HG03175 (cell line): ENCODE results near the gene MTFR1L.

Source experiments
- ATAC-seq: cut with Tn5 transposase; IDR thresholded peaks from one replicate; pipeline ENCODE4 v1.9.1; 2021; ENCODE audit warnings: mild to moderate bottlenecking, moderate library complexity; ENCODE audit not compliant: unreplicated experiment

The MTFR1L gene

DNA sequence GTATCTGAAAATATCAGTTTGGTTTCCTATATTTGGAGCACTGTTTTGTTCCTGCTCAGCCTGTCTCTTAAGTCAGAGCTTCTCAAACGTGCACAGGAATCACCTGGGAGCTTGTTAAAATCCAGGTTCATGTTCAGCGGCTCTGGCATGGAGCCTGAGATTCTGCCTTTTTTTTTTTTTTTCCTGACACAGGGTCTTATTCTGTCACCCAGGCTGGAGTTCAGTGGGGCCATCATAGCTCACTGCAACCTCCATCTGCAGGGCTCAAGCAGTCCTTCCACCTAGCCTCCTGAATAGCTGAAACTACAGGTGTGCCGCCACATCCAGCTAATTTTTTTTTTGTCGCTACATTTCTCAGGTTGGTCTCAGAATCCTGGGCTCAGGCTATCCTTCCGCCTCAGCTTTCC, 32.0 kb upstream of the MTFR1L start:
- no peak for ATAC-seq

- ATAC-seq, result no peak
Measured at GRCh38 chr1:25790472-25790871, 29.3 kb upstream of the MTFR1L start.

DNA sequence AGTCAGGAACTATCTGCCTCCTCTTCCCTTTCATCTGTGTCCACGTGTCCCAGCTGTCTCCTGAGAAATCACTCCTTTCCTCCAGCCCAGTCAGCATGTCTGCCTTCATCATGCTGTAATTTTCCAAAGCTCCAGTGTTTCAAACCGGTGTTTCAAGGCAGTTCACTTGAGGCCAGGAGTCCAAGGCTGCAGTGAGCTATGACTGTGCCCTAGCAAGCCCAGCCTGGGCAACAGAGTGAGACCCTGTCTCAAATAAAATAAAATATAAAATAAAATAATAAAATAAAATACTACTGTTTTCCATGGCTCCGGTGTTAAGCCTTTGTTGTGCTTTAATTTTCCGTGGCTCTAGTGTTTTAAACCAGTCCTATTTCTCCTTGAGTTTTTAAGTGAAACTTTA, 27.6 kb upstream of the MTFR1L start:
- no peak for ATAC-seq

GRCh38 chr1:25793585-25794170, 26.1 kb upstream of the MTFR1L start:
- no peak for ATAC-seq

- ATAC-seq, result no peak
Measured at GRCh38 chr1:25794325-25794724, 25.4 kb upstream of the MTFR1L start.

DNA sequence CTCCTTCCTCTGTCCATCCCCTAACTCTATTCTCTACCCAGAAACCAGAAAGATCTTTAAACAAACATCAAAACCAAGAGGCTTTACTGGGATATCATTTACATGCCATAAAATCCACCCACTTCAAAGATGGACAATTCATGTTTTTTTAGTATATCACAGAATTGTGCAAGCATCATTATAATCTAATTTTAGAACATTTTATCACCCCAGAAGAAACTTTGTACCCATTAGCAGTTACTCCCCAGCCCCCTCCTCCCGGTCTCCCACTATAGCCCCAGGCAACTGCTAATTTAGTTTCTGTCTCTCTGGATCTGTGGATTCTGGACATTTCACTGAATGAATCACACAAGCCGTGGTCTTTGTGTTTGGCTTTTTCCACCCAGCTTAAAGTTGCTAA, 24.5 kb upstream of the MTFR1L start:
- ATAC-seq, result no peak

DNA sequence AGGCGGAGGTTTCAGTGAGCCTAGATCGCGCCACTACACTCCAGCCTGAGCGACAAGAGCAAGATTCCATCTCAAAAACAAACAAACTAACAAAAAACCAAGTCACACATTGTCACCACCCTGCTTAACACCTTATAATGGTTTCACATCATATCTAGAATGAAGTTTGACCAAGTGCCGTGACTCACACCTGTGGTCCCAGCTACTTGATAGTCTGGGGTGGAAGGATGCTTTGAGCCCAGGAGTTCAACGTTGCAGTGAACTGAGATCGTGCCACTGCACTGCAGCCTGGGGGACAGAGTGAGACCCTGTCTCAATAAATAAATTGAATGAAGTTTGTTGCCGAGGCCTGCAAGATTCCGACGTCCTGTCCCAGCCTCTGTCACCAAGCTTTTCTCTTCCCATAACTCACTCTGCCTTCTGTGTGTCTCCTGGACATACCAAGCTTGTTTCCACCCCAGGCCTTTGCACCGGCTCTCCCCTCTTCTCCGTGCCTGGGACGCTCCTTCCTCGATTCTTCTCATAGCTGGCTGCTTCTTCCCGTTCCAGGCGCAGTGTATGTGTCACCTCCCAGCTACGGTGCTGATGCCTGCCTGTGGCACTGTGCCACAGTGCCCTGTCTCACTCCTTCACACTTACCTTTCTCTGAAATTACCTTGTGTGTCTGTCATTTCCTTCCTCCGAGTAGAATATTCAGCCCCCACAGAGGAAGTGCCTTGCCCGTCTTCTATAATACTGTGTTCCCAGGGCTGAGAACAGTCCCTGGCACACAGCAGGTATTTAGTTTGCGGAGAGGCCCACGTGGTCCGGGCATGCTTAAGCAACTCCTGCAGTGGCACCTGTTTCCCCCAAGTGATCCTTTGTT, 23.6 kb upstream of the MTFR1L start:
- no peak for ATAC-seq

GRCh38 chr1:25796811-25797458, 22.8 kb upstream of the MTFR1L start:
- no peak for ATAC-seq

DNA sequence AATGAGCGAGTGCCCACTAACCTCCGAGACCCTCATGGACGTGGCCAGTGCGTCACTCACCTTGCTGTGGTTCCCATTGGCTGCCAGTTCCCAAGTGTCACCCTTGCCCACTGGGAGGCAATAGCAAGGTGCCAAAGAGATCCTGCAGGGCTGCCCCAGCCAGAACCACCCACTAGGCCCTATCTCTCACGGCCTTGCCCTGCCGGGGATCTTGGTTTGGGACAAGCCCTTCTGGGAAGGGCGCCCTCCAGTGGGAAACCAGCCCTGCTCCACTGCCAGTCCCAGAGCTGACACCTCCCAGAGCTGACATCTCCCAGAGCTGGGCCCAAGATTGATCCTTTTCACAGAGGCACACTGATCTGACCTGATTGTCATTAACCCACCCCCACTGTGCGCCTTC, 21.8 kb upstream of the MTFR1L start:
- ATAC-seq, result no peak

GRCh38 chr1:25798666-25799351, 20.9 kb upstream of the MTFR1L start:
- no peak for ATAC-seq

DNA sequence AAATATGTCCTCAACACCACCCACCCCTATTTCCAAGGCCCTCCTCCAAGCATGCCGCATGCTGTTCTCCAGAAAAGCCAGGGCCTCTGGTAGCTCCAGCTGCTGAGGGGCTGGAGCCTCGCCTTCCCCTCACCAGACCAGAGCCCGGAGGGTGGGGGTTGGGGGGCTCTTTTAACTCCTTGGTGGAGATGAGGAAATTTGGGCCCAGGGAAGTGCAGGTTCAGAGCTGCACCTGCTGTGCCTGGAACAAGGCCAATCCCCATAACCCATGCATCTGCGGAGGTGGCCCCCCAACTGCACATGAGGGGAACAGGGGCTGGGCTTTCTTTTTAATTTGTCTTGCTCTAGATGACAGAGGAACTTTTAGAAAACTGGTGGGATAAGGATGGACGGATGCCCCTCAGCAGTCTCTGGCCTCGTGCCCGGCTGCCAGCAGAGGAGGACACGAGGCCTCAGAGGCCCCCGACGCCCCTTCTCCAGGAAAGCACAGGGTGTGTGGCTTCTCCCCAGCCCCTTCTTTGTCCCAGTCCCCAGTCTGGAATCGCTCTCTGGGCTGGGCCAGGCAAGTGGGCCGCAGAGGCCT, 20.3 kb upstream of the MTFR1L start:
- ATAC-seq, result no peak

GRCh38 chr1:25799935-25800702, 19.6 kb upstream of the MTFR1L start, which contains the start of gene SELENON:
SELENON (plus strand) TSS chr1:25800193; CDS start chr1:25800231, 38 bp downstream.
- ATAC-seq, result no peak

GRCh38 chr1:25800703-25801377, 18.9 kb upstream of the MTFR1L start:
- no peak for ATAC-seq

- no peak for ATAC-seq
Measured at GRCh38 chr1:25802915-25803314, 16.8 kb upstream of the MTFR1L start.

GRCh38 chr1:25803368-25803767, 16.4 kb upstream of the MTFR1L start:
- no peak for ATAC-seq

DNA sequence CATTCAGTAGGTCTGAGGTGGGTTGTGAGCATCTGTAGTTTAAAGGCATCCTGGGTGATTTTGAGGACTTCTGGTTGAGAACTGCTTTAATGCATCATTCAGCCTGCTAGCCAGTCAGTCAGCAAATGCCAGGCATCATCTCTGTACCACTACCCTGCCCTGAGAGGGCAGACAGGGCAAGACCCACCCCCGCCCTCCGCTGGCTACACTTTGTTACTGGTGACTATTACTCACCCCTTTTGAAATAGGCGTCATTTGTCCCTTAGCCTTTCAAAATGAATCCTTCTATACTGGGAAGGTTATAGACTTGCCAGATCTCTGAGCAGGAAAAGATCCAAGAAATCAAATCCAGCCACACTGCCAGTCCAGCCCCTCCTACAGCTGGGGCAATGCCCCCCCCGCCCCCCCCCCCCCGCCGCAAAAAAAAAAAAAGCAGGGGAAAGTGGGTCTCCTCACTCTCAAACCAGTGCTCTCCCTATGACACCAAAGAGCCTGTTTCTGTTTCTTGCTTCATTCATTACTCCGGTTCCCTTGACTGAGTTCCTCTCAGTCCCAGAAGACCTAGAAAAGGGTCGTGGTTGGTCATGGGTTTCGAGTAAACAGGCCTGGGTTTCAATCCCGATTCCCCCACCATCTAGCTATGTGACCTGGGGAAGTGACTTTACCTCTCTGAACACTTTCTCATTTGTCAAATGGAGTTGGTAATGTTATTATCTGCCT, 15.3 kb upstream of the MTFR1L start:
- no peak for ATAC-seq

DNA sequence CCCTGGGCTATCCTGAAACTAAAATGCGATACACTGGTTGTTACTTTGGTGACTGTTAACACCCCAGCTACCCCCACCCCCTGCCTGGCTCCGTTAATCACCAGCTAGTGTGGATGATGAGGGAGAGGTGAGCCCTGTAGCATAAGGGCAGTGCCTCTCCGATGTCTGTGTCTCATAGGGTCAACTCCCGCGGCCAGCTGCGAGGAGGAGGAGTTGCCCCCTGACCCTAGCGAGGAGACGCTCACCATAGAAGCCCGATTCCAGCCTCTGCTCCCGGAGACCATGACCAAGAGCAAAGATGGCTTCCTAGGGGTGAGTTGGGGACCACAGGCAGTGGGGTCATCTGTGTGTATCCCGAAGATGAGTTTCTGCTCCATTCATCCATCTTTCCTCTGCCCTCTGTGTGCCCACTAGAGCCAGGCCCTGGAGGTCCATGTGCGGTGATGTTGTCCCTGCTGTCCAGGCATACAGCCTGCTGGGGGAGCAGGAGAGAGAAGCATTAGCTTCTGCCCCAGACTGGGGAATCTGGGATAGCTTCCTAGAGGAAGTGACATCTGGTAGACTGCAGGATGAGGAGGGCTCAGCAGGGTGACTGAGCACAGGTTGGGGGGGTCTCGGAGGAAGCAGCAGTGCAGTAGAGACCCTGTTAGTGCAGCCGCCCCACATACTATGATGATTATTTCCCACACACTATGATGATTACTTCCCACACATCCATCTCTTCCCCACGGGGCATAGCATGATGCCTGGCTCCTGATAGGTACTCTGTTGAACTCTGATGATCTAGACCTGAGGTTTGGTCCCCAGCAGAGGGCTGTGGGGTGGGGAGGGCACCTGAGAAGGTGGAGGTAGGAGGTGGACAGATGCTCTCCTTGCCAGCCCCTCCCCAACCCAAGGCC, 14.5 kb upstream of the MTFR1L start:
- ATAC-seq, result no peak

DNA sequence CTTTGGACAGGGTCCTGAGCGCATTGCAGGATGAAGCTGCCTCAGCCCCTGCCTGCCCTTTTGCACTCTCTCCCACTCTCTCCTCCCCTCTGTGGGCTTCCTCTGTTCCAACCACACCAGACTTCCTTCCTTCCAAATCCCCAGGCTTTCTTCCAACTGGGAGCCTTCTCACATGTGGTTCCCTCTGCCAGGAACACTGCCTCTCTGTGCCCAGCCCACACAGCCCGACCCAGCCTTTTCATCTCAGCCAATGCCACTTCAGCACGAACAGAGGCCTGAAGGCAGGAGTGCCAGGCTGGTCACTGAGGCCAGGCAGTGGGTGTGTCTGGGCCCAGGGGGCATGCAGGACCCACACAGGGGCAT, 13.9 kb upstream of the MTFR1L start:
- no peak for ATAC-seq
